ENCODE measurements around the gene DMC1.
A peak's percentile ranks its signal among the peaks of the same experiment; 100 is the strongest.

- TF ChIP-seq CTCF (IDR thresholded peaks at IDR 0.05) (peak in 2 of 12 donors; percentile 19 to 30), POLR2A (IDR thresholded peaks at IDR 0.05) (no peak)
Measured at GRCh38 chr22:38513063-38513462, 56.9 kb downstream of the DMC1 start.
